GM19324 (cell line): ENCODE data around the gene MRPL36.
"Not testable (repeated sequence)": the region's sequence is repeated elsewhere in the genome, so short reads cannot be mapped to it uniquely, and the experiment has no call there.

ENCODE experiments used
- ATAC-seq: cut with Tn5 transposase; IDR thresholded peaks from one replicate; pipeline ENCODE4 v1.9.1; 2021; ENCODE audit warnings: mild to moderate bottlenecking, moderate library complexity; ENCODE audit not compliant: unreplicated experiment, low FRiP score

Gene MRPL36

GRCh38 chr5:1799602-1800471 lies at the start of gene MRPL36:
MRPL36 (minus strand) TSS chr5:1799837; CDS start chr5:1798935, 902 bp downstream.
- ATAC-seq = peak; percentile 63

- no peak for ATAC-seq
These were observed 48.0 kb upstream of the MRPL36 start for GRCh38 chr5:1847611-1848010.

GRCh38 chr5:1847056-1847455 lies 47.4 kb upstream of the MRPL36 start:
- no peak for ATAC-seq

- no peak for ATAC-seq
These were observed 46.9 kb upstream of the MRPL36 start for GRCh38 chr5:1846583-1846982.

- ATAC-seq = no peak
These were observed 46.1 kb upstream of the MRPL36 start for GRCh38 chr5:1845696-1846095.

GRCh38 chr5:1844708-1845436 lies 45.2 kb upstream of the MRPL36 start:
- ATAC-seq = no peak

GRCh38 chr5:1843761-1844160 lies 44.1 kb upstream of the MRPL36 start:
- not testable (repeated sequence) for ATAC-seq

GRCh38 chr5:1842004-1842819 lies 42.6 kb upstream of the MRPL36 start:
- no peak for ATAC-seq

GRCh38 chr5:1840741-1841521 lies 41.3 kb upstream of the MRPL36 start:
- no peak for ATAC-seq

- ATAC-seq = no peak
These were observed 40.5 kb upstream of the MRPL36 start for GRCh38 chr5:1840071-1840547.

GRCh38 chr5:1838013-1838412 lies 38.4 kb upstream of the MRPL36 start:
- ATAC-seq = no peak

GRCh38 chr5:1836891-1837880 lies 37.5 kb upstream of the MRPL36 start:
- ATAC-seq = no peak

GRCh38 chr5:1836176-1836890 lies 36.7 kb upstream of the MRPL36 start:
- ATAC-seq = no peak

- ATAC-seq = no peak
These were observed 35.8 kb upstream of the MRPL36 start for GRCh38 chr5:1835431-1835830.

- no peak for ATAC-seq
These were observed 35.2 kb upstream of the MRPL36 start for GRCh38 chr5:1834721-1835429.

GRCh38 chr5:1834022-1834551 lies 34.5 kb upstream of the MRPL36 start:
- no peak for ATAC-seq
